Fibroblast of skin of right quadriceps (primary cell): ENCODE measurements around the gene CAPZA3.
A peak's percentile ranks its signal among the peaks of the same experiment; 100 is the strongest.
"Not testable (repeated sequence)": the region's sequence is repeated elsewhere in the genome, so short reads cannot be mapped to it uniquely, and the experiment has no call there.

Experiments
- DNase-seq: peaks from one replicate; pipeline ENCODE4 v3.0.0-alpha.2; 2013

Gene CAPZA3, protein sequence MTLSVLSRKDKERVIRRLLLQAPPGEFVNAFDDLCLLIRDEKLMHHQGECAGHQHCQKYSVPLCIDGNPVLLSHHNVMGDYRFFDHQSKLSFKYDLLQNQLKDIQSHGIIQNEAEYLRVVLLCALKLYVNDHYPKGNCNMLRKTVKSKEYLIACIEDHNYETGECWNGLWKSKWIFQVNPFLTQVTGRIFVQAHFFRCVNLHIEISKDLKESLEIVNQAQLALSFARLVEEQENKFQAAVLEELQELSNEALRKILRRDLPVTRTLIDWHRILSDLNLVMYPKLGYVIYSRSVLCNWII

DNA sequence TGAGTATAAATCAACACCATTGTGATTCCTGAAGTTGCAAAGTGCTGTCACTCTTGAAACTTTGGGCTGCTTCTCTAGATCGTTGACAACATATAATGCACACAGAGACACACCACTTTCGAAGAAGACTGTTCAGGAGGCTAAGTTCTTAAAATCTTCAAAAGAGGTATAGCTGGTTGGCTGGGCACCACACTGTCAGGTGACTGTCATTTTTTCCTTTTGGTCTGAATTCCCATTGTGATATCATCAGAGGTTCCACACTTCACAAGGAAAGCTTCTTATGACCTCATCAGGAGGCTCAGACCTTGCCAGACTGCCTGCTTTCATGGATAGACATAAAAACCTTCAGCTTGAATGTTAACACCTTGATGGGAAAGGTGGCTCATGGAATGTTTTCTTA is at the start of gene CAPZA3, which contains the start of gene PLCZ1:
Gene CAPZA3, plus strand, starts transcription at position 301 of the 400 bp plus-strand sequence. CDS start 150 bp downstream, outside the sequence.
Gene PLCZ1, minus strand, starts transcription at position 194 of the 400 bp plus-strand sequence. CDS start 641 bp downstream, outside the sequence.
- DNase-seq: no peak

DNA sequence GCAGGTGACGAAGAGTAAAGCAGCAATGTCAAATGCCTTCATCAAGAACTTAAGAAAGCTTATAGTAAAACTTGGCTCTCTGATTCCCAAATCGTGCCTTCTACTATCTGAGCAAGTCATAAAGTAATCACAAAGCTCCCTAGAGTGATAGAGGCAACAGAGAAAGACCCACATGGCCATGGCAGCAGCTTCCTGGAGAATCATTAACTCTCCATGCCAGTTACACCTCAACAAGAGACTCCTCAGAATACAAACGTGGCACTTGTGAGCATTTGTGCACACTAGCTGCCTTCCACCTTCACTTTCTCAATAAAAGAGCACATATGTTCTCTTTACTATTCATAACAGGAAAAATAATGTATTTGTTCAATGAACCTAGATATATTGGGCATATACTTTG is 48.1 kb upstream of the CAPZA3 start:
- no peak for DNase-seq

DNA sequence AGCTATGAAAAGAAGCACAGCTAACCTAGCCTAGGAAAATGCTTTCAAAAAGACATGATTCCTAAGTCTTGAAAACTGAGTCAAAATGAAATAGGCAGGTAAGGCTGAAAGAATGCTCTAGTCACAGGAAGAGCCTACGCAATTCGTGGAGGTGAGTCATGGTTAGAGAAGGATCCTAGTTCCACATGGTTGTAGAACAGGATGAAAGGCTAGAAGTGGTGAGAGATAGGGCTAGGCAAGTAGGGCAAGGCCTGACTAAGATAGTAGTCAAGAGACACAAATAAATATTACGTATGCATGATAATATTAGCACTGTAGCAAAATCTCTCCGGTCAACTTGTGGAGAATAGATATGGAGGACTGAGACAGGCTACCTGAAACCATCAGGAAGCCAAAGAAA is 47.3 kb upstream of the CAPZA3 start:
- peak; percentile 88 for DNase-seq

DNA sequence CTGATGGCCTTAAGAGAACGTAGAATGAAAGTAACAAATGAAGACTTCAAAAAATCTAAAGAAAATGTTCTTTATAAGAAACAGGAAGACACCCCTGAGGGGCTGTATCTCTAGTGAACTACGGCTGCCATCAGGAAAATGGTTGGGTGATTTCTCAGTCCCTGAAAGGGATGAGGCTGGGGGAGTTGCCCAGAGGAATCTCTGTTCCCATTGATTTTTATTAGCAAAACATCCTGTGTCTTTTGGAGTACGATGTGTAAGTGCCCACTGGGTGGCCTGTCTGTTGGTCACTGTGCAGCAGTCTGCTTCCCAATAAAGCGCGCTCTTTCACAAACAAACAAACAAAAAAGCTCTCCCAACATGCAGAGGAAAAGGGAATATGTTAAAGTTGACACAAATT is 43.9 kb upstream of the CAPZA3 start:
- not testable (repeated sequence) for DNase-seq

DNA sequence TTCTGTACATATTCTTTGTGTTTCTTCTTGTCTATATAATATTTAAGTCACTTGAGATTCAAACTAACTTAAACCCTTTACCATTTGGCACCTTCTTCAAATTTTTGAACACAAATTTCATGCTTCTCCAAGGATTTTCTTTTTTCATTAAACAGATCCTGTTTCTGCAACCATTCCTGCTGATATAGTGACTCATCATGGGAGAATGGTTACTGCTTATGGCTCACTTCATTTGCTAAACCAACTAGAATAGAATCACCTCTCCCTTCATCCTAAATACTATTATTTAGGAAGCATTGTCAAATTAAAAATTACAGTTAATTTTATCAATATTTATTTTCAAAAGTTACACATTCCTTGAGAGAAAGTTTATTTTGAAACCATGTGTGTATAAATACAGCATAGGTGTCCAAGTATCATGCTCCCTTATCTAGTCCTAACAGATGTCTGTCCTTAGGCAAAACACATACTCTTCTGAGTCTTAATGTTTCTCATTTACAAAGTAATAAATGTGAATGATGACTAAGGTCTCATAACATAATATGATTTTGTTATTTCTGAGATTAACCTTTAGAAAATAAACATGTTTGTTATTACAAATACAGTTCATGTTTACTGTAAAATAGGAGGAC is 40.8 kb upstream of the CAPZA3 start:
- DNase-seq: peak; percentile 64

DNA sequence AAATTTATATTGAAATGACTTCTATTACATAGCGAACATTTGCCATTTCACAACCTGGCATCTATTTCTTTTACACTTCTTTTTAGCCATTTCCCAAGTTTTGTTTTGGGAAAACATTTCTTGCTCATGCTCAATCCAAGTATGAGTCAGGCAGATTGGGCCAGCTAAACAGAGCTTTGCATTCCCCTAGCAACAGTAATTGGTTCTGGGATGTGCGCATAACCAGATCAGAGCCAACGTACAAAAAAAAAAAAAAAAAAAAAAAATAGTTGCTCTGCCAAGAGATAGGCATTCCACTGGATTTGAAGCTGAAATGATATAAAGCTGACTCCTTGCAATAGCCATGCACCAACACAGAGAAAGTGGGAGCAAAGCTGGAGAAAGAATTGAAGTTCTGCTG is 37.6 kb upstream of the CAPZA3 start:
- DNase-seq: peak; percentile 79

DNA sequence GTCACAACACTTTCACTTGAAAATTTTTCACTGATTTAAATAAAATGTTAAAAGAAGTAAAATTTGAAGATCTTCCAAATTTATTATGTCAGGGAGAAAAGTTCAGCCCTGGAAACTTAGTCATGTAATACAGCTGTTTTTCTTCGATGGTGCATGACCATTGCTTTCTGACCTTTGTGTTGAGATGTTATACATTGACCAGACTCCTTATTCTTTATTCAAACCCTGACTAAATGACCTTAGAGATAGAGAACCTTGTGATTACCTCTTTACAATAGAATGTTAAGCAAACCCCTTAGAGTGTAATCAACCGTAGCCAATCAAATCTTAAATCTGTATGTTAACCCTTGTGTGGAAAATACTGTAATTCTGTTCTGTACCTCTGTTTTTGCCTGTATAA is 34.6 kb upstream of the CAPZA3 start:
- DNase-seq: no peak

DNA sequence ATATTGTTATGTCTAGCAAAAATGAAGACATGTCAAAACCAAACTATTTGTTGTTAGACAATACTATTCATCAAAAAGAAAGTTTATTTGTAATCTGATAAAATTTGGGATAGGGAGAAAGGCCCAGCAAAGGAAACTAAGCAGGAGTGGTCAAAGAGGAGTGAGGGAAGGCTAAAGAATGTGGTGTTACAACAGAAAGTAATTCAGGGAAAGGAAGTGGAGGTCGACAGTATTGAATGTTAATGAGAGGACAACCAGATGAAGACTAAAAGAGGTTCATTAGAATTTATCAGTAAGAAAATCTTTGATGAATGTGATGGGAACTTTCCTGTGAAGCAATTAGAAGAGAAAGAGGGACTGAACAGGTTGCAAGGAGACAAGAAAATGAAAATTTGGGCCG is 34.0 kb upstream of the CAPZA3 start:
- no peak for DNase-seq

DNA sequence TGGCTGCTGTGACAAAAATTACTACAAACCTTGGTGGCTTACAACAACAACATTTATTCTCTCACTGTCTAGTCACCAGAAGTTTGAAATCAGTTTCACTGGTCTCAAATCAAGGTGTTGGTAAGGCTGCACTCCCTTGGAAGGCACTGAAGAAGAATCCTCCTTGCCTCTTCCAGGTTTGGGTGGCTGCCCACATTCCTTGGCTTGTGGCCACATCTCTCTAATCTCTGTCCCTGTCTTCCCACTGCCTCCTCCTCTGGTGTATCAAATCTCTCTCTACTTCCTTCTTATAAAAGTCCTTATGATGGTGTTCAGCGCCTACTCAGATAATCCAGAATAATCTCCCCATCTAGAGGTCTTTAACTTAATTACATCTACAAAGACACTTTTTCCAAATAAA is 31.1 kb upstream of the CAPZA3 start:
- DNase-seq: no peak

DNA sequence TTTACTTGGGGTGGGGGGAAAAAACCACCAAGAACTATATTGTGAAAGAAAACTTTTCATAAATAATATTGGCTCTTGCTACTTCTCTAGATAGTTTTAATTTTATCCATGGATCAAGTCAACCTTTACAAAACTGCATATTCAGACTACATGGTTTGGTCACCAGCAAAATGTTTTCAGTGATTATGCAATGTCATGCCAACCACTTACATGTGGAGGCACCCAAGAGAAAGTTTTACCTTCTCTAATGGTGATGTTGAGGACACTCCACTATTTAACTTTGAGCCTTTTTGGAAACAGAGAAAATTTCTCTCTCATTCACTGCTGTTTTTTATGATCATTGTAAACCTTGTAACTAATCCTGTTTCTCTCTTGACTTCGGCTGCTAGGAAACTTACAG is 21.7 kb upstream of the CAPZA3 start:
- no peak for DNase-seq

DNA sequence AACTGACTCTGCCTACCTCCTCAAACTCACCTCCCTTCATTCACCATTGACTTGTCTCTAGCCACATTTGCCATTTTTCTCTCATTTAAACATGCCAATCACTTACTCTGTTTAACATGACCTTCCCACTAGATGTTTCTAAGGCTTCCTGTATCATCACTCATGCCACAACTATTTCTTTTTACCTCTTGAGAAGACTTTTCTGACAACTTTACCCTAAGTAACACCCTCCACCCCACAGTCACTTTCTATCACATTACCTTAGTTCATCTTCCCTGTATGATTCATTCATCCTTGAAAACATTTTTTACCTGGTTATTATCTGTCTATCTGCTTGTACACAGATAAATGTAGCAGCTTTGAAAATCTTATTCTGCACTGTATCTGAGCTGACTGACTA is 19.5 kb upstream of the CAPZA3 start:
- DNase-seq: no peak

DNA sequence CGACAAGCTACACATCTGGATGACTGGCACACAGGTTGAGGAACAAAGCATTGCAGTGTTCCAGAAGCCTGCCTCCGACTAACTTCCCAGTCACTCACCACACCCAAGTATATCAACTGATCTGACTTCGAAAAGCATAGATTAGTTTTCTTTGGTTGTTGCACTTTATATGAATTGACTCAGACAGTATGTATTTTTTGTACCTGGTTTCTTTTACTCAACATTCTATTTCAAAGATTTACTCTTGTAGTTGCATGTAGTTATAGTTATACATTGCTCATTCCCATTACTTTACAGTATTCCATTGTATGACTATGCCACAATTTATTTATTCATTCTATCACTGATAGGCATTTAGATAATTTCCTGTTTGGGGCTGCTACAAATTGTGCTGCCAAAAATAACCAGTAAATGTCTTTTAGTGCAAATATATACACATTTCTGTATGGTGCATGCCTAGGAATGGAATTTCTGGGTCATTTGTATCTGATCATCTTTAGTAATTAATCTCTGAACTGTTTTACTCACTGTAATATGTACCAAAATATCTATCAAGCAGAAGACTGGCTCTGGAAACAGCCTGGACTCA is 17.9 kb upstream of the CAPZA3 start:
- peak; percentile 65 for DNase-seq

DNA sequence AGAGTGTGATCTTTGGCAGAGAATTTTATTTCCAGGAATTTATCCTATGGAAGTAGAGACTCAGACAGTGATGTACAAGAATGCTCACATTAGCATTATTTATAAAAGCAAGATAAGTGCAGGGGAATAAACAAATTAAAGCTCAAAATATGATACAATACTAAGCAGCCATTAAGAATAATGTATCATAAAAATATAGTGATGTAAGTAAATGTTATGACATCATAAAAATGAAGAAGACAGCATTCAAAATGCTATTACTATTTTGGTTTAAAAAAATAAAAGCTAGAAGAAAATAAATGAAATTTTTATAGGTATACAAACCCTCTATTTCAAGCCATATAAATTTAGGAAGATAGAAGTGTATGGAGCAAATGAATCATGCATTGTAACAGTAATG is 17.2 kb upstream of the CAPZA3 start:
- DNase-seq: no peak

DNA sequence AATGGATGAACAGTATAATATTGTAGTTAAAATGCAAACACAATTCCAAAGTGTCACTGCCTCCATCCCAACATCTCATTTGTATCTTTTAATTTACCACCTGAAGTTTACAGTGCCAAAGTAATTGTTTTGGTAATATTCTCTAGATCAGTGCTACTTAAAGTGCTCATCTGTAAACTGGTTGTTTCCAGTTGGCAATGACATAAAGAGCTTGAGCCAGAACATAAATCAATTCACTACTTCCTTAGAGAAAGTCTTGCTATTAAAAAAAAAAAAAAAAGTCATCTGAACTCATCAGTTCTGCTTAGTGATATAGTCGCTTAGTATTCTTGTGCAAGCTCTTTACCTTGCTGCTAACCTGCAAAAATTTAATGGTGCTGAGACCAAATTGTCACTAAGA is 16.5 kb upstream of the CAPZA3 start:
- no peak for DNase-seq

DNA sequence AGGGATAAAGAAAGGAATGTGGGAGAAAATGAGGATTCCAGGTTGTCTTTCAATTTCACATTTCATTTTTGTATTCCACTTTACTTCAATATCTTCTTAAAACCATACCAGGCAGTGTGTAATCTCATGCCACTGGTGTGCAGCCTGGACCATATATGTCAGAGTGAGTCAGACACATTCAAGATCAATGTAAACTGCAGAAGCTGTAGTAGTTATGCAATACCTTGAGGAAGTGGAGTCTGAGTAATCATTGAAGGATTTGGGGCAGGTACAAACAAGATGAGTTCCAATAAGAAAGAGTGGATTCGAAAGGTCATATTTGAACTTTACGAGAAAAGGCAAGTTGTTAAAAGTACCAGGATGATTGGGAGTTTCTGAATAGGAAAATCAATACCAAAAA is 14.2 kb upstream of the CAPZA3 start:
- peak; percentile 84 for DNase-seq

DNA sequence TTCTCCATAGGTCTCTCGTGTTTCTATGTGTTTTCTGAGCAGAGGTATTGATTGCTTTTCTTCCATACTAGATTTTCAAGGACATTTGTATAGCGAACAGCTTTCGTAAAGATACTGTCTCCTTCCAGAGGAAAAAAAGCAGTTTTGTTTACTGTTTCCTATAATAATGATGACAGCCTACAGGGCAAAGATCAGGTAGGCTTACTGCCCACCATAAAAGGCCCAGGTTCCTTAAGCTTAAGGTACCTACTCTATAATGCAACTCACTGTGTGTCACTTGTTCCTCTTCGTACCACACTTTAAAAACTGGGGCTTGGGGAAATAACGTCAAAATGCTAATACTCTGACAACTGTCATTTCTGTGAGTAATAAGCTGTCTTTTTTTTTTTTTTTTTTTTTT is 6.8 kb upstream of the CAPZA3 start:
- no peak for DNase-seq

DNA sequence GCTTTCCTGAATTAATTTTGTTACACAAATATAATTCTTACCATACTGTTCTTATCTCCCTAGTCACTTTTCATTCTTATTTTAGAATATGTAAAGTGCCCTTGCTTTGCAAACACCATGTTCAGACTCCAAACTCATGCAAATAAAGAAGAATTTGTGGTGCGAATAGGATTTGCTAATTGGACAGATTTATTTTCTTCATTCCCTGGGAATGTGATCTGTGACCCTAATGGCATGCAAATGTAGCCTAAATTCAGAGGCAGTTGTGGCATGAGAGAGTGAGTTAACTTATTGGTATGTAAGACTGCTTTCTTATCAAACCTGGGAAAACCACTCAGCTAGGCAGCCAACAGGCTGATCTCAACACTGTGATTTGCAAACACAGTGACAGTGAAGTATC is 10.0 kb downstream of the CAPZA3 start:
- DNase-seq: peak; percentile 98

DNA sequence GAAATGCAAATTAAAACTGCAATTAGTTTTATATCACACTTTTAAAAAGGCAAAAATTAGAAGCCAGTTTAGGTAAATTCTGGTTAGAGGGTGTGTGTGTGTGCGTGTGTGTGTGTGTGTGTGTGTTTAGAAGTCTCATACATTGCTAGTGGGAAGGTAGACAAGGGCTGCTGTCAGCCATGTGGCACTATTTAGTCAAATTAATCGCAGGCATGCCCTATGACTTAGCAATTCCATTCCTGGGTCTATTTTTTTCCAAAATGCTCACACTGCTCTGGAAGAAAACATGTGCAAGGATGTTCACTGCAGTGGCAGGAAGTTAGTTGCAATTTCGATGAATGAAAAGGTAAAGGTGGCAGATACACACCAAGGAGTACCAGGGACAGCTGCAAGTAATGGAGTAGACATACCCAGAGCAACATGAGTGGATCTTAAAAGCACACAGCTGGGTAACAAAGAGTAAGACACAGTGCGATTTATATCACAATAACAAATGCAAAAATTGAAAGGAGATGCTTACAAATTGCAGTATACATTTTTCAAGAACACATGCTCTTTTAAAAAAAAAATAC is 11.6 kb downstream of the CAPZA3 start:
- peak; percentile 78 for DNase-seq

DNA sequence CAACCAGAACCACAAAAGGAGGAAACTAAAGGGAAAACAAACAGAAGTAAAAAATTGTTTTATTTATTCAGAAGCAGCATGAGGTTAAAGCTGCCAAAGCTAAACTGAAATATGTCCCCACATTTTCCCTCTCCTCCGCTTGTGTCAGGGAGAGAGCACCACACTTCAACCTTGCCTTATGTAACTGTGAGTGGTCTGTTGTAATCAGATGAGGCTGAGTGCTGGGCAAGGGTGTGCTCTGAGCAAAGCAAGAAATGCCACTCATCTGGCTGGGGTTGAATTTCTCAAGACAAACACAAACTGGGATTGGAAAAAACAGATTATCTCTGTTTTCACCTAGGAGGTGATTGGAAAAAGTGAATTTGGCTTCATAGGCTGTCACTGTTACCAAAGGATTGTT is 12.2 kb downstream of the CAPZA3 start:
- peak; percentile 37 for DNase-seq

DNA sequence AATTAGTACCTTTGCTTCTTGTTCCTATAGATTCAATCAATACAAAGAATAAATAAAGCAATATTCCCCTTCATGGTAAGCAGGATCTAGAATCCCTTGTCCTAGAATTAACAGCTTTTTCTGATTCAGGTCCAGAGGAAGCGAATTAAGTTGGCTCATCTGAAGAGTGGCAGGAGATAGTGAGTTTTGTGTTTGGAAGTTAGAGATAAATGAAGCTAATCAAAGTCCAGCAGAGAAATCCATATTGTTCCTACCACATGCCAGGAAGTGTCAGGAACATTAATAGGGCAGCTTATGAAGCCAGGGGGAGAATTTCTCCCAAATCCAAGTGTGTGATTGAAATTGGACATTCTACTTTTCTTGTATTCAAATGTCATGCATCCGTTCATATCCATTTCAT is 13.9 kb downstream of the CAPZA3 start:
- no peak for DNase-seq

DNA sequence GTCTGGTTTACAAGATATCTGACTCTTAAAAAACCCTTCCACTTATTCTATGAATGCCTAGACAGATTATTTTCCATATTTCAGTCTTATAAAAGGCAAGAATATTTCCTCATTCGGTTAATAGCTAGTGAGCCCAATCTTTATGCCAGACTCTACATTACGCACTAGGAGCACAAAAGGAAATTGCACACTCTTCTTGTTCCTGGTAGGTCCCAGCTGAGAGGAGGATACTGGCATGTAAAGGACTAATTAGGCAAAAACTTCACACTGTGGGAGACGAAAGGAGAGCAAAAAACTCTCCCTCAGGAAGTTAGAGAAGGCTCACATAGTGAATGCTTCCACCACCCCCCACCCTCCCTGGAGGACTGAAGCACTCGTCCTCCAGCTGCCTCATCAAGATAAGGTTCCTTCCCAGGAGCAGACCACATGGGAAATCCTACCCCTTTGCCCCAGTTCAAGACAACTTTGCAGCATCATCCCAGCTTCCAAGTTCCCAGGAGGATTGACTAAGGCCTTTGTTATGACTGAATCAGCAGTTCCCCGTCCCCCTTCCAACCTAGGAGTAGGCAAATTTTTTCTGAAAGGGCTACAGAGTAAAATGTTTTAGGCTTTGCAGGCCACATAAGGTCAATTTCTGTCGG is 14.5 kb downstream of the CAPZA3 start:
- DNase-seq: peak; percentile 99

DNA sequence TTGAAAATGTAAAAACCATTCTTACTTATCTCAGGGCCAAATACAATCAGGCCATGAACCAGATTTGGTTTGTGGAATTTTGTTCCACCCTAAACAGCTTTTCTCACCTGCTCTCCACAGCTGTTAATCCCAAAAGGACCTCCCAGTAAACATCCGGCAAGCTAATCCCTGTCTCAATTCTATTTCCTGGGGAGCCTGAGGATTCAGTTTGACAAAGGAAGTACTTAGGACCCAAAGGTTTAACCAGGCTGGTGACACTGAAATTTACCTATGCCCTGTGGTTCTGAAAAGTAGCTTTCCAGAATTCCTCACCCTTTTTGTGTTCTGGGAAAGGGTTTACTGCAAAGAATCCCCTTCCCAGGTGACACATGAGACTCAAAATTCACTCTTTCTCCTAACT is 15.0 kb downstream of the CAPZA3 start:
- DNase-seq: no peak

DNA sequence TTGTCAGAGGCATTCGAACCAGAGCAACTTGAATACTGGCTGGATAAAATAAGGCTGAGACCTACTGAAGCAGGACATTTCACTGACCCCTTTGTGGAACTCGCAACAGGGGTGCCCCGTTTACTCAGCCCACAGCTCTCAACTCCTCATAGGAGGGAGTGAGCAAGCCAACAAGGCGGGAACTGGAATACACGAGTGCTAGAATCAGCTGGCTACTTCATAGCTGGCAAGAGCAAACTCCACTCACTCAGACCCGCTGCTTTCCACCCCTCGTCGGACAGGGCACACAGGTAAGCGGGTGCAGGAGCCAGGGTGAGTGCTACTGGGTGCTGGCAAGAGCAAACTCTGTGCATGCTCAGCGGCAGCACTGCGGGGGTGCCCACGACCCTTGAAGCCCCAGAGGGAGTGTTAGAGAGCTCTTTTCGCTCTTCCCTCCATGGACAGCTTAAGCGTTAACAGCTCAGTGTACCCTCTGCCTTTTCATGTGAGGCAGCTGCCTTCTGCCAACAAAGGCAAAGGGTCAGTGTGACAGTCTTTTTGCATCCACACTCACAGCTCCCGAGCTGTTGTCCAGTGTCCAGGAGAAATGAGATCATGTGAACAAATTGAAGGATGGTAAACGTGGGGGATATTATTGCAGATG is 15.7 kb downstream of the CAPZA3 start:
- no peak for DNase-seq
